AG04449 (cell line): ENCODE data around the gene MAP2.

Experiments
- CTCF ChIA-PET: fragments of 350-600 bp; formaldehyde crosslinking; extraction: SDS; loops from one replicate; lab custom pipeline; 2021; ENCODE audit warnings: antibody characterized with exemption; lab: Yijun Ruan, JAX
- POLR2A ChIA-PET: fragments of 400-600, 350-600 bp; formaldehyde crosslinking; extraction: SDS; loops from one replicate; lab custom pipeline; 2020; ENCODE audit warnings: antibody characterized with exemption, inconsistent platforms; lab: Yijun Ruan, JAX
- DNase-seq: peaks from one replicate; pipeline ENCODE4 v3.0.0-alpha.2; 2010; ENCODE audit warnings: low read depth, low spot score
- H3K4me3 ChIP-seq: 2 replicates; pipeline ENCODE4 v1.5.1; 2011; ENCODE audit warnings: low read depth, mild to moderate bottlenecking, control low read depth, low read length
- CTCF ChIP-seq: IDR thresholded peaks from one replicate; pipeline ENCODE4 v1.5.1; 2011; ENCODE audit warnings: mild to moderate bottlenecking, moderate library complexity, low read length, control low read depth, inconsistent platforms; ENCODE audit not compliant: insufficient read depth; ENCODE audit errors: missing control alignments

Gene MAP2

GRCh38 chr2:209426432-209426831, 2.6 kb downstream of the MAP2 start:
- TF ChIP-seq CTCF, result no peak
- ChIA-PET POLR2A (no interaction called here), CTCF (interaction anchor here (0.5 to 7.0 kb wide), 14 partner anchors 7 to 768 kb away, joined by 3 to 124 read pairs (median 8); no protein-coding TSS in a partner anchor)
- DNase-seq, result no peak
- no peak overlapping the region for H3K4me3 ChIP-seq

GRCh38 chr2:209431701-209432100, 7.9 kb downstream of the MAP2 start:
- TF ChIP-seq CTCF, result no peak
- peak; percentile 40 for DNase-seq
- ChIA-PET POLR2A (no interaction called here), CTCF (interaction anchor here (0.9 to 4.3 kb wide), 7 partner anchors 7 to 146 kb away, joined by 3 to 28 read pairs (median 5); partner anchors contain the start of gene MAP2)
- H3K4me3 ChIP-seq, result no peak overlapping the region

GRCh38 chr2:209441541-209441940, 17.7 kb downstream of the MAP2 start:
- no peak overlapping the region for H3K4me3 ChIP-seq
- TF ChIP-seq CTCF, result no peak
- DNase-seq, result no peak
- ChIA-PET POLR2A (no interaction called here), CTCF (no interaction called here)

- POLR2A ChIA-PET, result no interaction called here
- TF ChIP-seq CTCF, result no peak
- no peak for DNase-seq
- no peak overlapping the region for H3K4me3 ChIP-seq
- CTCF ChIA-PET, result interaction anchor here (1.2 to 1.5 kb wide), 4 partner anchors 12 to 112 kb away, joined by 3 to 6 read pairs (median 4); partner anchors contain the start of gene MAP2
Observed at GRCh38 chr2:209442939-209443338, 19.1 kb downstream of the MAP2 start.

- CTCF ChIA-PET, result interaction anchor here (0.6 to 1.2 kb wide), 2 partner anchors 20 to 24 kb away, joined by 3 to 6 read pairs; no protein-coding TSS in a partner anchor
- DNase-seq, result no peak
- no peak for TF ChIP-seq CTCF
- no peak overlapping the region for H3K4me3 ChIP-seq
- POLR2A ChIA-PET, result no interaction called here
Observed at GRCh38 chr2:209445485-209445884, 21.6 kb downstream of the MAP2 start.

GRCh38 chr2:209451209-209451834, 27.5 kb downstream of the MAP2 start:
- no peak for TF ChIP-seq CTCF
- ChIA-PET CTCF (interaction anchor here (1.0 kb wide), 1 partner anchor 118 kb away, joined by 3 read pairs; no protein-coding TSS in a partner anchor), POLR2A (no interaction called here)
- no peak for DNase-seq
- no peak overlapping the region for H3K4me3 ChIP-seq
